ENCODE measurements around the gene KBTBD6. TPM values are rescaled to one million over a fixed set of nuclear protein-coding genes. Genes with fewer than 3 reads are reported as not detected.
"Not testable (repeated sequence)": the region's sequence is repeated elsewhere in the genome, so short reads cannot be mapped to it uniquely, and the experiment has no call there.

KBTBD6 gene
- 1 to 10 TPM; 3.9 to 4.0 TPM for total RNA-seq

GRCh38 chr13:41132512-41133152, at the start of gene KBTBD6:
KBTBD6 (minus strand) TSS chr13:41132802; CDS start chr13:41132511, 291 bp downstream.
- CTCF ChIA-PET, result no interaction called here
- intact Hi-C loops (cut with micrococcal nuclease), result loop anchor here (1.0 to 5.0 kb wide), 11 partner anchors 55 to 1139 kb away; partner anchors contain the start of genes KBTBD7, MRPS31, MTRF1 and RGCC
- peak within 1 kb of the TSS; percentile 92 for H3K4me3 Mint-ChIP-seq
- peak; percentile 98 for DNase-seq
- H3K36me3 Mint-ChIP-seq (ENCODE audit: low read depth), result peaks cover 10% of the 10 kb centered on the region
- no peaks in the 10 kb centered on the region for H3K27me3 Mint-ChIP-seq (ENCODE audit: low read depth)
- H3K4me1 Mint-ChIP-seq (ENCODE audit: low read depth), result peaks cover 35% of the 10 kb centered on the region
- no peaks in the 10 kb centered on the region for H3K9me3 Mint-ChIP-seq
- peak within 1 kb of the TSS; percentile 87 for H3K27ac Mint-ChIP-seq

- no peak for DNase-seq
- no peaks in the 10 kb centered on the region for H3K9me3 Mint-ChIP-seq
- CTCF ChIA-PET, result interaction anchor here (0.6 kb wide), 1 partner anchor 1282 kb away, joined by 3 read pairs; no protein-coding TSS in a partner anchor
- H3K4me1 Mint-ChIP-seq (ENCODE audit: low read depth), result peaks cover 15% of the 10 kb centered on the region
- no peaks in the 10 kb centered on the region for H3K36me3 Mint-ChIP-seq (ENCODE audit: low read depth)
- no peak overlapping the region for H3K4me3 Mint-ChIP-seq
- intact Hi-C loops (cut with micrococcal nuclease), result no loop called here
- H3K27me3 Mint-ChIP-seq (ENCODE audit: low read depth), result no peaks in the 10 kb centered on the region
- no peak overlapping the region for H3K27ac Mint-ChIP-seq
Observed at GRCh38 chr13:41182231-41182630, 49.6 kb upstream of the KBTBD6 start.

- Mint-ChIP-seq H3K9me3 (peaks cover 16% of the 10 kb centered on the region), H3K4me3 (no peak overlapping the region), H3K4me1 (ENCODE audit: low read depth) (peaks cover 15% of the 10 kb centered on the region), H3K27ac (peak overlapping the region; percentile 66), H3K27me3 (ENCODE audit: low read depth) (no peaks in the 10 kb centered on the region), H3K36me3 (ENCODE audit: low read depth) (peaks cover 9% of the 10 kb centered on the region)
- peak; percentile 7 for DNase-seq
- CTCF ChIA-PET, result no interaction called here
- intact Hi-C loops (cut with micrococcal nuclease), result no loop called here
Observed at GRCh38 chr13:41179593-41180250, 47.1 kb upstream of the KBTBD6 start.

GRCh38 chr13:41178040-41178439, 45.4 kb upstream of the KBTBD6 start:
- Mint-ChIP-seq H3K27me3 (ENCODE audit: low read depth) (no peaks in the 10 kb centered on the region), H3K9me3 (peaks cover 19% of the 10 kb centered on the region), H3K36me3 (ENCODE audit: low read depth) (peaks cover 10% of the 10 kb centered on the region), H3K4me3 (no peak overlapping the region), H3K4me1 (ENCODE audit: low read depth) (peaks cover 15% of the 10 kb centered on the region), H3K27ac (no peak overlapping the region)
- DNase-seq, result no peak
- CTCF ChIA-PET, result no interaction called here
- intact Hi-C loops (cut with micrococcal nuclease), result no loop called here

GRCh38 chr13:41177616-41178015, 45.0 kb upstream of the KBTBD6 start:
- intact Hi-C loops (cut with micrococcal nuclease), result no loop called here
- H3K4me1 Mint-ChIP-seq (ENCODE audit: low read depth), result peaks cover 15% of the 10 kb centered on the region
- H3K27me3 Mint-ChIP-seq (ENCODE audit: low read depth), result no peaks in the 10 kb centered on the region
- H3K27ac Mint-ChIP-seq, result no peak overlapping the region
- peaks cover 10% of the 10 kb centered on the region for H3K36me3 Mint-ChIP-seq (ENCODE audit: low read depth)
- no peak for DNase-seq
- H3K9me3 Mint-ChIP-seq, result peaks cover 19% of the 10 kb centered on the region
- CTCF ChIA-PET, result no interaction called here
- no peak overlapping the region for H3K4me3 Mint-ChIP-seq

- H3K27ac Mint-ChIP-seq; H3K36me3 Mint-ChIP-seq (ENCODE audit: low read depth); H3K27me3 Mint-ChIP-seq (ENCODE audit: low read depth); H3K4me3 Mint-ChIP-seq; DNase-seq; CTCF ChIA-PET; intact Hi-C loops (cut with micrococcal nuclease): not testable (repeated sequence)
- peaks cover 13% of the 10 kb centered on the region for H3K4me1 Mint-ChIP-seq (ENCODE audit: low read depth)
- H3K9me3 Mint-ChIP-seq, result peaks cover 19% of the 10 kb centered on the region
Observed at GRCh38 chr13:41175576-41175975, 43.0 kb upstream of the KBTBD6 start.

GRCh38 chr13:41162151-41162550, 29.5 kb upstream of the KBTBD6 start:
- H3K27ac Mint-ChIP-seq, result no peak overlapping the region
- intact Hi-C loops (cut with micrococcal nuclease), result no loop called here
- no peak overlapping the region for H3K4me3 Mint-ChIP-seq

GRCh38 chr13:41159174-41159573, 26.6 kb upstream of the KBTBD6 start:
- Mint-ChIP-seq H3K4me3 (no peak overlapping the region), H3K27ac (no peak overlapping the region), H3K4me1 (ENCODE audit: low read depth) (no peaks in the 10 kb centered on the region), H3K9me3 (no peaks in the 10 kb centered on the region), H3K36me3 (ENCODE audit: low read depth) (peaks cover 3% of the 10 kb centered on the region), H3K27me3 (ENCODE audit: low read depth) (no peaks in the 10 kb centered on the region)
- no peak for DNase-seq
- intact Hi-C loops (cut with micrococcal nuclease), result no loop called here
- CTCF ChIA-PET, result no interaction called here

More at GRCh38 chr13:41162151-41162550, 29.5 kb upstream of the KBTBD6 start:
- CTCF ChIA-PET, result no interaction called here
- Mint-ChIP-seq H3K36me3 (ENCODE audit: low read depth) (peaks cover 3% of the 10 kb centered on the region), H3K9me3 (no peaks in the 10 kb centered on the region), H3K4me1 (ENCODE audit: low read depth) (no peaks in the 10 kb centered on the region), H3K27me3 (ENCODE audit: low read depth) (no peaks in the 10 kb centered on the region)
- DNase-seq, result no peak

GRCh38 chr13:41157048-41157717, 24.6 kb upstream of the KBTBD6 start:
- CTCF ChIA-PET, result interaction anchor here (0.6 kb wide), 1 partner anchor 376 kb away, joined by 3 read pairs; no protein-coding TSS in a partner anchor
- H3K36me3 Mint-ChIP-seq (ENCODE audit: low read depth), result peaks cover 5% of the 10 kb centered on the region
- H3K27me3 Mint-ChIP-seq (ENCODE audit: low read depth), result no peaks in the 10 kb centered on the region
- H3K4me3 Mint-ChIP-seq, result no peak overlapping the region
- DNase-seq, result no peak
- H3K9me3 Mint-ChIP-seq, result peaks cover 5% of the 10 kb centered on the region
- no peaks in the 10 kb centered on the region for H3K4me1 Mint-ChIP-seq (ENCODE audit: low read depth)
- H3K27ac Mint-ChIP-seq, result no peak overlapping the region
- intact Hi-C loops (cut with micrococcal nuclease), result no loop called here

- CTCF ChIA-PET, result no interaction called here
- DNase-seq, result no peak
- intact Hi-C loops (cut with micrococcal nuclease), result no loop called here
- Mint-ChIP-seq H3K36me3 (ENCODE audit: low read depth) (peaks cover 8% of the 10 kb centered on the region), H3K4me3 (no peak overlapping the region), H3K27me3 (ENCODE audit: low read depth) (no peaks in the 10 kb centered on the region), H3K27ac (no peak overlapping the region), H3K9me3 (peaks cover 11% of the 10 kb centered on the region), H3K4me1 (ENCODE audit: low read depth) (no peaks in the 10 kb centered on the region)
Observed at GRCh38 chr13:41156620-41157019, 24.0 kb upstream of the KBTBD6 start.

GRCh38 chr13:41154042-41154441, 21.4 kb upstream of the KBTBD6 start:
- Mint-ChIP-seq H3K9me3 (peaks cover 34% of the 10 kb centered on the region), H3K27ac (no peak overlapping the region), H3K4me1 (ENCODE audit: low read depth) (no peaks in the 10 kb centered on the region), H3K36me3 (ENCODE audit: low read depth) (peaks cover 33% of the 10 kb centered on the region), H3K4me3 (no peak overlapping the region), H3K27me3 (ENCODE audit: low read depth) (no peaks in the 10 kb centered on the region)
- CTCF ChIA-PET, result interaction anchor here (0.6 kb wide), 1 partner anchor 25 kb away, joined by 6 read pairs; no protein-coding TSS in a partner anchor
- no peak for DNase-seq
- intact Hi-C loops (cut with micrococcal nuclease), result no loop called here

- H3K9me3 Mint-ChIP-seq, result peaks cover 51% of the 10 kb centered on the region
- no peak for DNase-seq
- CTCF ChIA-PET, result no interaction called here
- no peaks in the 10 kb centered on the region for H3K27me3 Mint-ChIP-seq (ENCODE audit: low read depth)
- intact Hi-C loops (cut with micrococcal nuclease), result no loop called here
- H3K27ac Mint-ChIP-seq, result no peak overlapping the region
- no peaks in the 10 kb centered on the region for H3K4me1 Mint-ChIP-seq (ENCODE audit: low read depth)
- H3K36me3 Mint-ChIP-seq (ENCODE audit: low read depth), result peaks cover 46% of the 10 kb centered on the region
- H3K4me3 Mint-ChIP-seq, result no peak overlapping the region
Observed at GRCh38 chr13:41152005-41152404, 19.4 kb upstream of the KBTBD6 start.

Data from activated naive CD4-positive, alpha-beta T cell treated with anti-CD3 and anti-CD28 coated beads for 36 hours (primary cell).